ENCODE results near the gene RGMA.

The RGMA gene

DNA sequence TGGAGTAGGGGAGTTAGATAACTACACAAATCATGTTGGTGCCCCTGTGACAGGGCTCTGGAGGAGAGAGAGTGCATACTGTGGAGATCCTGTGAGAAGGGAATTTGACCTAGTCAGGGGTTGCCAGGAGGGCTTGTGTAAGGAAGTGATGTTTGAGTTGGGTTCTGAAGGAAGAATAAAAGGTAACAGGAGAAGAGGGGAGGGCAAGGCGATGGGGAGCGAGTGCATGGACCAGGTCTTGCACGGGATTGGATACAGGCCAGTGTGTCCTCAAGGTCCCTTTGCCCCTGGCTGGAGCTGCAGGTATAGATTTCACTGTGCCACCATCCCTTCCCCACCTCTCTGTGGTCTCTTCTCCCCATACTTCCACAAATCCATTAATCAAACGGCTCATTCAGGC lies 83.9 kb downstream of the RGMA start:
- no peak for DNase-seq

DNA sequence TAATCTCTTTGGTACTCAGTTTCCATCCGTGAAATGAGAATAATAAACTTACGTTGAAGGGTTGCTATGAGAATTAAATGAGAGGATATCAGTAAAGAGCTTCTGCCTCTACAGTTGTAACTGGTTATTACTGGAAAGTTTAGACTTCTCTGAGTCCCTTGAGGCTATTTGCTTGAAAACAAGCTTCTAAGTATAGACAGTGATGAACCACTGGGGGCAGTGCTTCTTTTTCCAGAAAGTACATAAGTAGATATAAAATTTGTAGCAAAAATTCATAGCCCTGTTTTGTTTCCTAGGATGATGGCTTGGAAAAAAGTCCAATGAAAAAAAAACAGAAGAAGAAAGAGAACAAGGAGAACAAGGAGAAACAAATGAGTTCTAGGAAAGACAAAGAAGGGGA lies 87.1 kb downstream of the RGMA start:
- no peak for DNase-seq

DNA sequence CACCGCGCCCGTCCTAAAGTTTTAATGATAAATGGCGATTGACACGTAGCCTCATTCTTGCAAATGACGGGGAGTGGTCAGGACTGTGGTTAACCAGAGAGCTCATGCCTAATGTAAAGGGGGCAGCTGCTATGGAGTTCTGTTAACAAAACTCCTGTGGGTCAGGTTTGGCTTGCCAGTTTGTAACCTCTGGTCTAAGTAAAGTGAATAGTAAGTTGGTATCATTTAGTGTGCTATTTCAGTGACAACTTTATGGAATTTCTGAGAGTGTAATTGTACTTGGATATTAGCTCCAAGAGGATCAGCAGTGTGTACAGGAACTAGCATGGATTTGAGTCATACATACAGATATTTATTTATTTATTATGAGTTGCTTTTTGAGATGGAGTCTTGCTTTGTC lies 87.9 kb downstream of the RGMA start:
- DNase-seq, result no peak

DNA sequence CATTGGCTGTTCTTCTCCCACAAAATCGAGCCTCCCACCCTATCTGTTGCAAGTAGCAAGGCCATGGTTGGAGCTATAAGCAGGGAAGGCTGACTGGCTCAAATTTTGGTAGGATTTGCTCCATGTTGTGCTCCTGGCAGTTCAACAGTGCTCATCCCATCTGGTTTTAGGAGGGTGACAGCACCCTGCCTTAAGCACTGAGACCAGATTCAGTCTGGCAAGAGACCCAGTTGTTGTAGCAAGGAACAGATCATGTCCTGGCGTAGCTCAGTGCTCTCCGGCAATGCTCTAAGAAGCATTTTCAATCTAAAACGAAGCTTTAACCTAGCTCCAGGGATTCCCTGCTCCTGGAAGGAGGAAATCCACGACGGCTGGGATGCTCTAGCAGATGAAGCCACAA lies 91.2 kb downstream of the RGMA start:
- DNase-seq, result no peak

DNA sequence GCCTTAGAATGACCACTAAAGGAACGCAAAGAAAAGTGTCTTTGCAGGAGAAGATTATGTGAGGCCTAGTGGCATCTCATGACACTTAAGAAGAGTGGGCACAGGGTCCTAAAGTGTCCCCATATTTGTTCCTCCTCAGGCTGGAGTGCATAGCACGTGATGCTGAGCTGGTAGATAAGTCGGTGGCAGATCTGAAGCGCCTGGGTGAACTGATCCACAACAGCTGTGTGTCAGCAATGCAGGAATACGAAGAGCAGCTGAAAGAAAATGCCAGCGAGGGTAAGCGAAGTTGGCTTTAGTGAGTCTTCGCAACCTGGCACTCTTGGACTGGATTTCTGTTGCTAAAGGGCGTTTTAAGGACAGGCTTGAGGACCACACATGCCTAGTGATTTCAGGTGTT lies 96.3 kb downstream of the RGMA start:
- DNase-seq, result no peak

DNA sequence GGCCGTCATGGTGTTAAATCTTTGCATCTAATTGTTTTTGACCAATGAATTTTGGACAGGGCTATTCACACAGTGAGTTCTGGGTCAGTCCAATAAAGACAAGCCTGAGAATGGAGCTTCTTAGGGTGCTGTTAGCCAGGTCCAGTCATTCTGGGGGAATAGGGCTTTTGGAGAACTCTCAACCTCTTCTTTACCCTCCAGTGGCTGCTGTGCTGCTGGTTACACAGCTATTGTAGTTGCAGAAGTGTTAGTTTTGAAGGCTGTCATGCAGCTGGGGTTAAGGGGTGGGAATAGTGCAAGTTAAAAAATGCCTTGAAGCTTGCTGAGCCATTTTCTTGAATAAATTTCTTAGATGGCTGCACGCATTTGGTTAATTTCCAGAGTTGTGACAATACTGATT lies 99.0 kb downstream of the RGMA start:
- no peak for DNase-seq

DNA sequence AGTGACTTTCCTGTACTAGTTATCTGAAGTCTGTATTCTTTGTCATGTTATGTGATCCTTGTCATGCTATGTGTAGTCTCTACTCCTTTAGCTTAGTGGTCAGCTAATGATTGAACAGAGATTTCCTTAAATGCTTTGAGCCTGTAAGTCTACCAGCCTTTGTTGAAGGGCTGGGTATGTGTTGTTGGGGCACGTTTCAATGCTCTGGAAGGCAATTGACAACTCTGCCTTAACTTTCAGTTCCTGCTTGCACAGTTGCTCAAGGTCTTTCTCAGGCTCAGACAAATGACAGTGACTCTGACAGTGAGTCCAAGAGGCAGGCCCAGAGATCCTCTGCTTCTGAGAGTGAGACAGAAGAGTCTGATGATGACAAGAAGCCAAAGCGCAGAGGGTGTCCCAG lies 99.5 kb downstream of the RGMA start:
- no peak for DNase-seq

Data from T-helper 9 cell (primary cell).